Calu3 (cell line): Measurements from ENCODE around the gene TBL2. TPM values are rescaled to one million over a fixed set of nuclear protein-coding genes. Genes with fewer than 3 reads are reported as not detected.

Experiments used
- Bru-seq: library from RNA; stranded (reverse); fragments of 400-500 nt; gene quantifications from one replicate; lab custom pipeline; 2021; lab: Mats Ljungman, UMichigan
- BruChase-seq, 2 experiments: library from RNA; stranded (reverse); fragments of 400-500 nt; gene quantifications; one replicate each; lab custom pipeline; 2021; lab: Mats Ljungman, UMichigan
- BruUV-seq: library from RNA; stranded (reverse); fragments of 400-500 nt; replicated peaks from 2 replicates; lab custom pipeline; 2021; lab: Mats Ljungman, UMichigan
- CTCF ChIA-PET: fragments of 300-600 bp; sonication (Branson Sonifier 250); formaldehyde crosslinking; loops from one replicate; lab custom pipeline; 2022; ENCODE audit warnings: antibody characterized with exemption; lab: Charles Lee
- DNase-seq: peaks from one replicate; pipeline ENCODE4 v3.0.0; 2022
- H3K27ac Mint-ChIP-seq: one replicate; pipeline ENCODE4 v1.8.0; 2022; ENCODE audit warnings: mixed read lengths; ENCODE audit not compliant: unreplicated experiment
- H3K27me3 Mint-ChIP-seq: one replicate; pipeline ENCODE4 v1.8.0; 2022; ENCODE audit warnings: mixed read lengths; ENCODE audit not compliant: unreplicated experiment
- H3K36me3 Mint-ChIP-seq: one replicate; pipeline ENCODE4 v1.8.0; 2022; ENCODE audit warnings: mild to moderate bottlenecking, moderate library complexity, mixed read lengths; ENCODE audit not compliant: insufficient read depth, unreplicated experiment
- H3K4me1 Mint-ChIP-seq: one replicate; pipeline ENCODE4 v1.8.0; 2022; ENCODE audit warnings: mild to moderate bottlenecking, low read depth, mixed read lengths; ENCODE audit not compliant: unreplicated experiment
- H3K4me3 Mint-ChIP-seq: one replicate; pipeline ENCODE4 v1.8.0; 2022; ENCODE audit warnings: mild to moderate bottlenecking, low read depth, moderate library complexity, mixed read lengths; ENCODE audit not compliant: unreplicated experiment
- H3K9me3 Mint-ChIP-seq: one replicate; pipeline ENCODE4 v1.8.0; 2022; ENCODE audit warnings: low read depth, mixed read lengths; ENCODE audit not compliant: unreplicated experiment
- intact Hi-C: fragments of 100-400 bp; cut with micrococcal nuclease; formaldehyde crosslinking; loops from one replicate; pipeline ENCODE4 v1.10.0; 2022; ENCODE audit not compliant: unreplicated experiment
- long read RNA-seq: library from polyadenylated mRNA; stranded (forward); transcript quantifications from one replicate; pipeline ENCODE4 v2.0.0, GENCODE V29; 2022
- total RNA-seq: library from RNA; stranded (reverse); gene quantifications from 2 replicates; pipeline ENCODE4 v1.2.3, GENCODE V29; 2022
- TF ChIP-seq, protein P1 (sequence below): fragments of 200-600 bp; IDR thresholded peaks from one replicate; pipeline ENCODE4 v1.8.0; 2022; ENCODE audit warnings: antibody characterized with exemption; ENCODE audit not compliant: unreplicated experiment

Gene TBL2, protein sequence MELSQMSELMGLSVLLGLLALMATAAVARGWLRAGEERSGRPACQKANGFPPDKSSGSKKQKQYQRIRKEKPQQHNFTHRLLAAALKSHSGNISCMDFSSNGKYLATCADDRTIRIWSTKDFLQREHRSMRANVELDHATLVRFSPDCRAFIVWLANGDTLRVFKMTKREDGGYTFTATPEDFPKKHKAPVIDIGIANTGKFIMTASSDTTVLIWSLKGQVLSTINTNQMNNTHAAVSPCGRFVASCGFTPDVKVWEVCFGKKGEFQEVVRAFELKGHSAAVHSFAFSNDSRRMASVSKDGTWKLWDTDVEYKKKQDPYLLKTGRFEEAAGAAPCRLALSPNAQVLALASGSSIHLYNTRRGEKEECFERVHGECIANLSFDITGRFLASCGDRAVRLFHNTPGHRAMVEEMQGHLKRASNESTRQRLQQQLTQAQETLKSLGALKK
- total RNA-seq (33.3 and 35.9 TPM in 2 replicates), Bru-seq, nascent RNA (percentile 70 among the genes with signal in this experiment), BruChase-seq, experiment 1, labeled RNA remaining after a 6-hour chase (percentile 71 among the genes with signal in this experiment), BruChase-seq, experiment 2, labeled RNA remaining after a 2-hour chase (percentile 70 among the genes with signal in this experiment)
- long read RNA-seq, full-length matches to known transcripts, result 55 of 64 reads
- long read RNA-seq, partial matches to known transcripts, result 0 of 64 reads
- long read RNA-seq, other reads (novel, unspliced or antisense), result 9 of 64 reads

DNA sequence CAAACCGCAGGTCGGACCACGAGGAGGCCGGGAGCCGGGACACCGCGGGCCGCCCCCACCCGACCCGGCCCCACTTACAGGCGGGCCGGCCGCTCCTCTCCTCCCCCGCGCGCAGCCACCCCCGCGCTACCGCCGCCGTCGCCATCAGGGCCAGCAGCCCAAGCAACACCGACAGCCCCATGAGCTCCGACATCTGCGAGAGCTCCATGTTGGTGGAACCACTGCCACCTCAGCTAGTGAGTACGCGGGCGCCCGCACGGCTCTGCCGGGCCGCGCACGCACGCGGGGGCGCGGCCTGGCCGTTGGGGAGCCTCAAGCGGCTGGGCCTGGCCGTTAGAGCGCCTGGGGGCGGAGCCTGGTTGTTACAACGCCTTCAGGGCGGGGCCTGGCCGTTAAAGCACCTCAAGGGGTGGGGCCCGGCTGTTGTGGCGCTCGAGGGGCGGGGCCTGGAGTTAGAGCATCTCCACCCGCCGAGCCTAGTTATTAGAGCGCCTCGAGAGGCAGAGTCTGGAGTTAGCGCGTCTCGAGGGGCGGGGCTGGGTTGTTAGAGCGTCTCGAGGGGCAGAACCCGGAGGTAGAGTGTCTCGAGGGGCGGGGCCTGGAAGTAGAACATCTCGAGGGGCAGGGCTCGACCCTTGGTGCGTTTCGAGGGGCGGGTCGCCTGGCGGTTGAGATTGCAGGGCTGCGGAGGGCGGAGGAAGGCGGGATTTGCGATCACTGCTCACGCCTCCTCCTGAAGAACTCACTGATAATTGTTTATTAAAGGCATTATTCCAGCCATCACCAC lies at the start of gene TBL2:
Gene TBL2 (minus strand): TSS at position 238 of the 787 bp plus-strand sequence. CDS start 30 bp downstream, at position 208.
- CTCF ChIA-PET, result interaction anchor here (0.6 to 0.7 kb wide), 3 partner anchors 17 to 195 kb away, joined by 3 to 6 read pairs (median 4); no protein-coding TSS in a partner anchor
- TF ChIP-seq, protein P1, sequence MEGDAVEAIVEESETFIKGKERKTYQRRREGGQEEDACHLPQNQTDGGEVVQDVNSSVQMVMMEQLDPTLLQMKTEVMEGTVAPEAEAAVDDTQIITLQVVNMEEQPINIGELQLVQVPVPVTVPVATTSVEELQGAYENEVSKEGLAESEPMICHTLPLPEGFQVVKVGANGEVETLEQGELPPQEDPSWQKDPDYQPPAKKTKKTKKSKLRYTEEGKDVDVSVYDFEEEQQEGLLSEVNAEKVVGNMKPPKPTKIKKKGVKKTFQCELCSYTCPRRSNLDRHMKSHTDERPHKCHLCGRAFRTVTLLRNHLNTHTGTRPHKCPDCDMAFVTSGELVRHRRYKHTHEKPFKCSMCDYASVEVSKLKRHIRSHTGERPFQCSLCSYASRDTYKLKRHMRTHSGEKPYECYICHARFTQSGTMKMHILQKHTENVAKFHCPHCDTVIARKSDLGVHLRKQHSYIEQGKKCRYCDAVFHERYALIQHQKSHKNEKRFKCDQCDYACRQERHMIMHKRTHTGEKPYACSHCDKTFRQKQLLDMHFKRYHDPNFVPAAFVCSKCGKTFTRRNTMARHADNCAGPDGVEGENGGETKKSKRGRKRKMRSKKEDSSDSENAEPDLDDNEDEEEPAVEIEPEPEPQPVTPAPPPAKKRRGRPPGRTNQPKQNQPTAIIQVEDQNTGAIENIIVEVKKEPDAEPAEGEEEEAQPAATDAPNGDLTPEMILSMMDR, result no peak
- intact Hi-C loops, result no loop called here
- Mint-ChIP-seq H3K27ac (peak within 1 kb of the TSS; percentile 86), H3K27me3 (no peaks in the 10 kb centered on the region), H3K4me3 (peak within 1 kb of the TSS; percentile 80), H3K4me1 (peaks cover 8% of the 10 kb centered on the region), H3K36me3 (peaks cover 43% of the 10 kb centered on the region), H3K9me3 (no peaks in the 10 kb centered on the region)
- no TSS peak for BruUV-seq
- DNase-seq, result peak; percentile 97

DNA sequence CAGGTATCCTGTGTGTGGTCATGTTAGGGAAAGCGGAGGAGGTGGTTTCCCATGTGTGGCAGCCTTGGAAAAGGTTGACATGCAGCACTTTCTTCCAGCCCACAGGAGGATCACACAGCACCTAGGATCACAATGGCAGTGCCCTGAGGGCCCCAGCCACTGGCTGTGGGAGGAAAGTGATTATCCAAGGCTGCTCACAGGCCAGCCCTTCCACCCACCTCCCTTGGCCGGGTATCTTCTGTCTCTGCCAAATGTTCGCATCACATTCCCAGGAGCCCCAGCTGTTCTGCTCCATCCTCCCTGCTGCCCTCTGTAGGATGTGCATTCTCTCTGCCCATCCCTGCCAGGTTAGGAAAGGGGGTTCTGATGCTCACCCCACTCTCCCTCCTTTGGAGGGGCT lies 48.4 kb upstream of the TBL2 start:
- DNase-seq, result no peak
- intact Hi-C loops, result no loop called here
- H3K27me3 Mint-ChIP-seq, result peaks cover 45% of the 10 kb centered on the region
- H3K36me3 Mint-ChIP-seq, result peaks cover 11% of the 10 kb centered on the region
- TF ChIP-seq, protein P1, result no peak
- no peak overlapping the region for H3K4me3 Mint-ChIP-seq
- CTCF ChIA-PET, result no interaction called here
- no peaks in the 10 kb centered on the region for H3K4me1 Mint-ChIP-seq
- no peak overlapping the region for H3K27ac Mint-ChIP-seq
- no TSS peak for BruUV-seq
- H3K9me3 Mint-ChIP-seq, result no peaks in the 10 kb centered on the region

DNA sequence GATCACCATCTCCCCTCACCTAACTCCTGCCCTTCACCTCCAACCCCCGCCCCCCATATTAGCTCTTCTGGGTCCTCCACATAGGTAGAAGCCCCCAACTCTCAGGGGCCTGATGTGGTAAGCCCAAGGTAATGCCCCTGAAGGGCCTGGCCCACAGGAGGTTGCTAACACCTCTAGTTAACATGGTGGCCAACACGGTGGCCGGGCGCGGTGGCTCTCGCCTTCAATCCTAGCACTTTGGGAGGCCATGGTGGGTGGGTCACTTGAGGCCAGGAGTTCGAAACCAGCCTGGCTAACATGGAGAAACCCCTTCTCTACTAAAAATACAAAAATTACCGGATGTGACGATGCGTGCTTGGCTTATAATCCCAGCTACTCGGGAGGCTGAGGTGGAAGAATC lies 46.9 kb upstream of the TBL2 start:
- Mint-ChIP-seq H3K4me3 (no peak overlapping the region), H3K36me3 (peaks cover 11% of the 10 kb centered on the region), H3K4me1 (no peaks in the 10 kb centered on the region), H3K27ac (no peak overlapping the region), H3K27me3 (peaks cover 45% of the 10 kb centered on the region), H3K9me3 (no peaks in the 10 kb centered on the region)
- intact Hi-C loops, result no loop called here
- CTCF ChIA-PET, result interaction anchor here (1.2 kb wide), 1 partner anchor 21 kb away, joined by 3 read pairs; no protein-coding TSS in a partner anchor
- no TSS peak for BruUV-seq
- TF ChIP-seq, protein P1, result no peak
- no peak for DNase-seq

DNA sequence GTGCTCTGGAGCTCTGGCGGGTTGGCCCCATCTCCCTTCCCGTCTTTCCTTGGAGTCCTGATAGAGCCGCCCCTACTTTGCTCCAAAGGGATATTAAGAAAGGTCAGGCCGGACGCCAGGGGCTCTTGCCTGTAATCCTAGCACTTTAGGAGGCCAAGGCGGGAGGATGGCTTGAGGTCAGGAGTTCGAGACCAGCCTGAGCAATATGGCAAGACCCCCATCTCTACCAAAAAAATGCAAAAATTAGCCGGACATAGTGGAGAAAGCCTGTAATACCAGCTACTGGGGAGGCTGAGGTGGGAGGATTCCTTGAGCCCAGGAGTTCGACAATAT lies 46.3 kb upstream of the TBL2 start:
- BruUV-seq, result no TSS peak
- CTCF ChIA-PET, result interaction anchor here (1.0 to 1.2 kb wide), 2 partner anchors 12 to 22 kb away, joined by 3 read pairs; no protein-coding TSS in a partner anchor
- Mint-ChIP-seq H3K4me3 (peak overlapping the region; percentile 62), H3K4me1 (no peaks in the 10 kb centered on the region), H3K27ac (no peak overlapping the region), H3K27me3 (peaks cover 45% of the 10 kb centered on the region), H3K36me3 (peaks cover 11% of the 10 kb centered on the region), H3K9me3 (no peaks in the 10 kb centered on the region)
- TF ChIP-seq, protein P1, result no peak
- no peak for DNase-seq
- intact Hi-C loops, result no loop called here
